Mesenchymal stem cell (in vitro differentiated cells and primary cell): Measurements from ENCODE around the gene BAG5.

Experiments
- DNase-seq: peaks from one replicate; pipeline ENCODE4 v3.0.0-alpha.2; 2013
- H2AFZ ChIP-seq: one replicate; pipeline ENCODE4 v1.6.1; 2013; ENCODE audit warnings: low read depth, mild to moderate bottlenecking, control low read depth, inconsistent platforms, low read length, moderate library complexity
- H2AK5ac ChIP-seq: 2 replicates; pipeline ENCODE4 v1.6.1; 2013; ENCODE audit warnings: low read length, moderate library complexity, mild to moderate bottlenecking, inconsistent platforms; ENCODE audit not compliant: severe bottlenecking
- H2BK120ac ChIP-seq: one replicate; pipeline ENCODE4 v1.6.1; 2013; ENCODE audit warnings: low read depth, mild to moderate bottlenecking, inconsistent platforms, low read length, moderate library complexity
- H2BK12ac ChIP-seq, 2 experiments: one replicate each; pipeline ENCODE4 v1.6.1; 2013; ENCODE audit warnings: inconsistent platforms in 2 of 2, low read length in 2 of 2, mild to moderate bottlenecking in 2 of 2, moderate library complexity in 2 of 2, control low read depth in 1 of 2
- H2BK15ac ChIP-seq: one replicate; pipeline ENCODE4 v1.6.1; 2013; ENCODE audit warnings: mild to moderate bottlenecking, low read depth, inconsistent platforms; ENCODE audit not compliant: poor library complexity, severe bottlenecking
- H2BK5ac ChIP-seq: 2 replicates; pipeline ENCODE4 v1.6.1; 2013; ENCODE audit warnings: low read depth, mild to moderate bottlenecking, low read length, control low read depth, inconsistent platforms; ENCODE audit not compliant: poor library complexity, severe bottlenecking
- H3K14ac ChIP-seq, 2 experiments: one replicate each; pipeline ENCODE4 v1.6.1; 2013; ENCODE audit warnings: inconsistent platforms in 2 of 2, low read length in 2 of 2, control low read depth in 1 of 2, mild to moderate bottlenecking in 1 of 2, moderate library complexity in 1 of 2
- H3K18ac ChIP-seq, 2 experiments: one replicate each; pipeline ENCODE4 v1.6.1; 2013; ENCODE audit warnings: inconsistent platforms in 2 of 2, low read length in 2 of 2, control low read depth in 1 of 2, low read depth in 1 of 2, mild to moderate bottlenecking in 1 of 2
- H3K23ac ChIP-seq, 2 experiments: one replicate each; pipeline ENCODE4 v1.6.1; 2013; ENCODE audit warnings: inconsistent platforms in 2 of 2, low read length in 2 of 2, mild to moderate bottlenecking in 2 of 2, moderate library complexity in 2 of 2, control low read depth in 1 of 2
- H3K27ac ChIP-seq: 2 replicates; pipeline ENCODE4 v1.5.1; 2013; ENCODE audit warnings: mild to moderate bottlenecking, moderate library complexity, low read length, control low read depth, inconsistent platforms; ENCODE audit not compliant: poor library complexity, severe bottlenecking
- H3K27me3 ChIP-seq, 2 experiments: 2 replicates each; pipeline versions ENCODE4 v1.6.1 to v1.7.0; 2013; ENCODE audit warnings: low read length in 2 of 2, mild to moderate bottlenecking in 2 of 2, moderate library complexity in 2 of 2, control low read depth in 1 of 2, inconsistent platforms in 1 of 2; ENCODE audit not compliant: control insufficient read depth in 1 of 2, insufficient read depth in 1 of 2
- H3K36me3 ChIP-seq, 2 experiments: 2 replicates each; pipeline versions ENCODE4 v1.6.1 to v1.7.0; 2013; ENCODE audit warnings: low read length in 2 of 2, control low read depth in 1 of 2, inconsistent platforms in 1 of 2, low read depth in 1 of 2, mild to moderate bottlenecking in 1 of 2; ENCODE audit not compliant: insufficient read depth in 2 of 2, control insufficient read depth in 1 of 2
- H3K4ac ChIP-seq, 2 experiments: one replicate each; pipeline ENCODE4 v1.6.1; 2013; ENCODE audit warnings: inconsistent platforms in 2 of 2, low read length in 2 of 2, mild to moderate bottlenecking in 2 of 2, moderate library complexity in 2 of 2, control low read depth in 1 of 2, low read depth in 1 of 2
- H3K4me1 ChIP-seq: 2 replicates; pipeline ENCODE4 v1.6.1; 2013; ENCODE audit warnings: low read depth, low read length, control low read depth; ENCODE audit not compliant: control insufficient read depth, insufficient read depth
- H3K4me2 ChIP-seq: 2 replicates; pipeline ENCODE4 v1.6.1; 2013; ENCODE audit warnings: low read length, mild to moderate bottlenecking, inconsistent platforms; ENCODE audit not compliant: poor library complexity, severe bottlenecking
- H3K4me3 ChIP-seq, 2 experiments: 2 replicates each; pipeline versions ENCODE4 v1.5.1 to v1.7.0; 2013; ENCODE audit warnings: low read length in 2 of 2, mild to moderate bottlenecking in 2 of 2, control low read depth in 1 of 2, low read depth in 1 of 2; ENCODE audit not compliant: insufficient read depth in 1 of 2
- H3K79me1 ChIP-seq: replicated peaks from 2 replicates; pipeline ENCODE4 v1.6.1; 2013; ENCODE audit warnings: mild to moderate bottlenecking, control low read depth, low read length, inconsistent platforms; ENCODE audit not compliant: poor library complexity, severe bottlenecking
- H3K9ac ChIP-seq: 2 replicates; pipeline ENCODE4 v1.7.0; 2013; ENCODE audit warnings: mild to moderate bottlenecking, low read length, moderate library complexity
- H3K9me3 ChIP-seq: 2 replicates; pipeline ENCODE4 v1.7.0; 2013; ENCODE audit warnings: mild to moderate bottlenecking, low read length; ENCODE audit not compliant: control insufficient read depth
- H4K8ac ChIP-seq: one replicate; pipeline ENCODE4 v1.6.1; 2013; ENCODE audit warnings: inconsistent platforms, mild to moderate bottlenecking, low read length, moderate library complexity
- H4K91ac ChIP-seq: one replicate; pipeline ENCODE4 v1.6.1; 2013; ENCODE audit warnings: mild to moderate bottlenecking, low read length, inconsistent platforms
- WGBS: methylation state at CpG from one replicate; pipeline ENCODE4 v1.1.7; 2013; ENCODE audit warnings: mixed read lengths; 5-methylcytosine and 5-hydroxymethylcytosine counted together

BAG5 gene

GRCh38 chr14:103542605-103543088 lies 19.8 kb downstream of the BAG5 start:
- Histone ChIP-seq H2BK12ac (peak overlapping the region in 1 of 2 experiments; percentile 68), H3K4me1 (peaks cover 56% of the 10 kb centered on the region), H3K36me3 (peaks cover 0 to 5% of the 10 kb centered on the region in 2 experiments), H3K14ac (no peak overlapping the region), H3K18ac (peak overlapping the region; percentile 16 to 23), H3K4ac (no peak overlapping the region), H2AFZ (no peak overlapping the region), H4K8ac (no peak overlapping the region), H4K91ac (peak overlapping the region; percentile 0), H2BK5ac (no peak overlapping the region), H3K23ac (no peak overlapping the region), H2BK120ac (no peak overlapping the region), H3K4me3 (peak overlapping the region in 1 of 2 experiments; percentile 51), H3K9me3 (no peaks in the 10 kb centered on the region), H3K79me1 (no peaks in the 10 kb centered on the region), H2AK5ac (peak overlapping the region; percentile 25), H3K4me2 (no peak overlapping the region), H3K9ac (peak overlapping the region; percentile 48), H3K27me3 (no peaks in the 10 kb centered on the region), H3K27ac (no peak overlapping the region), H2BK15ac (no peak overlapping the region)
- DNase-seq = no peak
- WGBS = 39% methylated on average over 14 of the region's 18 CpGs

GRCh38 chr14:103541709-103542604 lies 20.5 kb downstream of the BAG5 start:
- Histone ChIP-seq H2BK120ac (no peak overlapping the region), H2BK15ac (no peak overlapping the region), H3K23ac (no peak overlapping the region), H2BK12ac (peak overlapping the region in 1 of 2 experiments; percentile 68), H3K27ac (no peak overlapping the region), H3K4me1 (peaks cover 62% of the 10 kb centered on the region), H3K14ac (no peak overlapping the region), H3K4me2 (no peak overlapping the region), H3K79me1 (no peaks in the 10 kb centered on the region), H3K9me3 (no peaks in the 10 kb centered on the region), H4K8ac (peak overlapping the region; percentile 66), H3K36me3 (peaks cover 0 to 11% of the 10 kb centered on the region in 2 experiments), H3K27me3 (no peaks in the 10 kb centered on the region), H2AFZ (no peak overlapping the region), H3K4ac (peak overlapping the region in 1 of 2 experiments; percentile 9), H2AK5ac (peak overlapping the region; percentile 25), H3K4me3 (peak overlapping the region in 1 of 2 experiments; percentile 51), H3K18ac (peak overlapping the region in 1 of 2 experiments; percentile 29), H2BK5ac (no peak overlapping the region), H3K9ac (peak overlapping the region; percentile 80), H4K91ac (peak overlapping the region; percentile 56)
- whole genome bisulfite sequencing = 74% methylated on average over 33 of the region's 33 CpGs
- DNase-seq = no peak

GRCh38 chr14:103540821-103541708 lies 21.4 kb downstream of the BAG5 start:
- Histone ChIP-seq H2BK12ac (peak overlapping the region in 1 of 2 experiments; percentile 60), H2AFZ (no peak overlapping the region), H3K18ac (peak overlapping the region; percentile 29 to 48), H4K91ac (peak overlapping the region; percentile 43), H2BK120ac (peak overlapping the region; percentile 12), H3K27ac (no peak overlapping the region), H3K79me1 (no peaks in the 10 kb centered on the region), H3K27me3 (no peaks in the 10 kb centered on the region), H3K9ac (peak overlapping the region; percentile 80), H2BK5ac (no peak overlapping the region), H3K9me3 (no peaks in the 10 kb centered on the region), H3K36me3 (peaks cover 0 to 20% of the 10 kb centered on the region in 2 experiments), H3K4me1 (peaks cover 60% of the 10 kb centered on the region), H3K4me2 (no peak overlapping the region), H2AK5ac (peak overlapping the region; percentile 10), H2BK15ac (peak overlapping the region; percentile 74), H3K4ac (no peak overlapping the region), H3K4me3 (no peak overlapping the region), H3K23ac (peak overlapping the region in 1 of 2 experiments; percentile 34), H3K14ac (peak overlapping the region in 1 of 2 experiments; percentile 6), H4K8ac (peak overlapping the region; percentile 56)
- WGBS = 86% methylated on average over 17 of the region's 17 CpGs
- no peak for DNase-seq
